K562 (cell line): Measurements from ENCODE around the gene FRMD5. TPM values are rescaled to one million over a fixed set of nuclear protein-coding genes. Genes with fewer than 3 reads are reported as not detected.

ENCODE experiments used
- CC2D1A ChIP-seq: fragments of 450-650 bp; IDR thresholded peaks from 2 replicates; pipeline ENCODE4 v1.6.1; 2017; ENCODE audit warnings: mild to moderate bottlenecking
- CHD4 ChIP-seq: fragments of 200-600 bp; sonication (generic); IDR thresholded peaks from 3 replicates; pipeline ENCODE4 v1.6.1; 2012; ENCODE audit warnings: low read depth, mild to moderate bottlenecking, mixed read lengths, low read length, inconsistent platforms; ENCODE audit not compliant: insufficient read depth, insufficient replicate concordance, poor library complexity, severe bottlenecking
- CREM ChIP-seq: IDR thresholded peaks from 2 replicates; pipeline ENCODE4 v1.6.1; 2014; ENCODE audit warnings: antibody characterized with exemption, low read depth
- RB1 ChIP-seq: fragments of 450-650 bp; IDR thresholded peaks from 2 replicates; pipeline ENCODE4 v1.6.1; 2017; ENCODE audit warnings: low read depth, mild to moderate bottlenecking
- RBM15 ChIP-seq: fragments of 200-400 bp; formaldehyde crosslinking; IDR thresholded peaks from 2 replicates; pipeline ENCODE4 v1.6.1; 2018; ENCODE audit warnings: mild to moderate bottlenecking, low read length, moderate library complexity; ENCODE audit not compliant: insufficient read depth
- RFX1 ChIP-seq: fragments of 450-650 bp; IDR thresholded peaks from 2 replicates; pipeline ENCODE4 v1.6.1; 2016; ENCODE audit warnings: mild to moderate bottlenecking, moderate library complexity
- SLC30A9 ChIP-seq: fragments of 250-450 bp; sonication (Bioruptor Pico); IDR thresholded peaks from 2 replicates; pipeline ENCODE4 v1.8.0; 2022; ENCODE audit warnings: mild to moderate bottlenecking, moderate library complexity
- TRIM28 ChIP-seq: fragments of 450-650 bp; IDR thresholded peaks from 2 replicates; pipeline ENCODE4 v1.6.1; 2017
- ZFPM2 ChIP-seq: fragments of 250-450 bp; sonication (Bioruptor Pico); IDR thresholded peaks from 2 replicates; pipeline ENCODE4 v1.5.1; 2022; ENCODE audit warnings: mild to moderate bottlenecking
- ZNF197 ChIP-seq: fragments of 200-800 bp; sonication (Bioruptor generic); IDR thresholded peaks from 2 replicates; pipeline ENCODE4 v1.6.1; 2016; ENCODE audit warnings: low read depth, missing genetic modification characterization, missing compliant biosample characterization
- ZNF224 ChIP-seq: sonication (generic); formaldehyde crosslinking; IDR thresholded peaks from 2 replicates; pipeline ENCODE4 v1.8.0; 2022; ENCODE audit warnings: mild to moderate bottlenecking, missing genetic modification reagents
- ZNF274 ChIP-seq: IDR thresholded peaks from 2 replicates; pipeline ENCODE4 v1.6.1; 2011; ENCODE audit warnings: low read depth, mild to moderate bottlenecking, low read length, moderate library complexity, borderline replicate concordance
- ZNF717 ChIP-seq: fragments of 250-450 bp; sonication (Bioruptor Pico); IDR thresholded peaks from 2 replicates; pipeline ENCODE4 v1.5.0; 2021
- ZNF830 ChIP-seq: fragments of 250-450 bp; sonication (Bioruptor Pico); IDR thresholded peaks from 2 replicates; pipeline ENCODE4 v1.5.0; 2021; ENCODE audit warnings: mild to moderate bottlenecking
- polyA plus RNA-seq, 8 experiments: library from polyadenylated mRNA; depleted of rRNA in 4 of 8; stranded (reverse) in 5 of 8; unstranded in 3 of 8; fragments of >200 nt; fragmentation: Nextera tagmentation in 2 of 8; fragmentation: Illumina TruSeq in 1 of 8; extraction: Ambion mirVana in 2 of 8; extraction: Trizol in 1 of 8; gene quantifications; 2 replicates each; pipeline versions ENCODE4 v1.2.1 to v1.2.3, GENCODE V29; 2011 to 2014; ENCODE audit warnings: inconsistent platforms in 1 of 8, missing spikeins in 1 of 8
- total RNA-seq, 7 experiments: library from RNA; depleted of rRNA in 6 of 7; stranded (reverse); fragments of >200 nt in 6 of 7; fragmentation: Illumina TruSeq in 2 of 7; extraction: Trizol in 2 of 7; gene quantifications; 2 replicates each; pipeline versions ENCODE4 v1.2.1 to v1.2.3, GENCODE V29; 2011 to 2021; ENCODE audit warnings: low replicate concordance in 1 of 7
- TF ChIP-seq, protein P1 (sequence below): fragments of 200-600 bp; sonication (generic); IDR thresholded peaks from one replicate; pipeline ENCODE4 v1.6.1; 2012; ENCODE audit warnings: mild to moderate bottlenecking, low read depth, low read length, inconsistent platforms

FRMD5 gene
- total and polyA plus RNA-seq, 9 of the 15 experiments (the other 6 are each of a cell fraction or from before 2014, with no cell fraction given): 0.13 to 0.38 TPM; not detected in 7

DNA sequence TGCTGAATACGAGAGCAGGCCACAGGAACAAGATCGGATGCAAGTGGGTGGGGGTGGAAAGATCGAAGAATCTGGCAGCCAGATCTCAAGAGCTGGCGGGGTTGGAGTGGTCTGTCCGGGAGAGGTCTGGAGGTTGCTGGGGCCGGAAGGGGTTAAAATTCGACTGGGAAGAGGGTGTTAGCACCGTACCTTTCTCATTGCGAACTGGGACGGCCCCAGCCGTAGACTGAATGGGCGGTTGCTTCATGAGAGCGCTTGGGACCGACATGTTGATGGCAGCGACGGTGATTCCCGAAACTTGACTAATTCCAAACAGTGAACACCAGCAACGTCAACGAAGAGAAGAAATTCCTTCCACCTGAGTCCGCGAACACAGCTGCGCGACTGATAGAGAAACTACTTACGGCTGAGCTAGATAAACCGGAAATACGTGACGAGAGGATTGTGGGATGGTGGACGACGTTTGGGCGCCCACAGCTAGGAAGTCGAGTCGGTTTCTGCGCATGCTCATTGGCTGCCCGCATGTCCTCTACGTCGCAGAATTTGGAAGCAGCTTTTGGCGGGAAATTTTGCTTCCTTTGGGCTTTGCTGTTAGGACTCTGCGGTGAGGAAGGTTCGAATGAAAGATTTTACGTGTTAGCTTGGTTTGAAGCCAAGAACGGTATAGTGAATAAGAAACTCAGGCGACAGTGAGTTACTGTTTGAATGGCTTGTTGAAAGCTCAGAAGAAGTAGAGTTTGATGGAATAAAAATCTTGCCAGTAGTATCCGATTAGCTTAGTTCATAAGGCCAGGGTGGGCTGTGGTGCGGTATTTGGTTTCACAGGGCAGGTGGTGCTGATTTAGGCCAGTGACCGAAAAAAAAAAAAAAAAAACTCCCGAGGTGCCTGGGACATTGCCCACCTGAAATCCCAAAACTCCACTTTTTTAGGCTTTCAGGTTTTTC, 370.5 kb downstream of the FRMD5 start, which contains the start of gene MFAP1 (continued):
- TF ChIP-seq RB1 (peak; percentile 92), TRIM28 (peak; percentile 77; the same call in 1 of the 2 replicates), RBM15 (no peak), ZNF224 (CRISPR knock-in tag) (no peak), ZNF274 (no peak), ZNF830 (CRISPR knock-in tag) (no peak), CHD4 (no peak), ZFPM2 (CRISPR knock-in tag) (no peak), SLC30A9 (CRISPR knock-in tag) (no peak), ZNF197 (CRISPR knock-in tag) (peak; percentile 81), ZNF717 (CRISPR knock-in tag) (no peak), CREM (peak; percentile 96), RFX1 (no peak), CC2D1A (peak; percentile 84; the same call in 1 of the 2 replicates)
- TF ChIP-seq, protein P1, sequence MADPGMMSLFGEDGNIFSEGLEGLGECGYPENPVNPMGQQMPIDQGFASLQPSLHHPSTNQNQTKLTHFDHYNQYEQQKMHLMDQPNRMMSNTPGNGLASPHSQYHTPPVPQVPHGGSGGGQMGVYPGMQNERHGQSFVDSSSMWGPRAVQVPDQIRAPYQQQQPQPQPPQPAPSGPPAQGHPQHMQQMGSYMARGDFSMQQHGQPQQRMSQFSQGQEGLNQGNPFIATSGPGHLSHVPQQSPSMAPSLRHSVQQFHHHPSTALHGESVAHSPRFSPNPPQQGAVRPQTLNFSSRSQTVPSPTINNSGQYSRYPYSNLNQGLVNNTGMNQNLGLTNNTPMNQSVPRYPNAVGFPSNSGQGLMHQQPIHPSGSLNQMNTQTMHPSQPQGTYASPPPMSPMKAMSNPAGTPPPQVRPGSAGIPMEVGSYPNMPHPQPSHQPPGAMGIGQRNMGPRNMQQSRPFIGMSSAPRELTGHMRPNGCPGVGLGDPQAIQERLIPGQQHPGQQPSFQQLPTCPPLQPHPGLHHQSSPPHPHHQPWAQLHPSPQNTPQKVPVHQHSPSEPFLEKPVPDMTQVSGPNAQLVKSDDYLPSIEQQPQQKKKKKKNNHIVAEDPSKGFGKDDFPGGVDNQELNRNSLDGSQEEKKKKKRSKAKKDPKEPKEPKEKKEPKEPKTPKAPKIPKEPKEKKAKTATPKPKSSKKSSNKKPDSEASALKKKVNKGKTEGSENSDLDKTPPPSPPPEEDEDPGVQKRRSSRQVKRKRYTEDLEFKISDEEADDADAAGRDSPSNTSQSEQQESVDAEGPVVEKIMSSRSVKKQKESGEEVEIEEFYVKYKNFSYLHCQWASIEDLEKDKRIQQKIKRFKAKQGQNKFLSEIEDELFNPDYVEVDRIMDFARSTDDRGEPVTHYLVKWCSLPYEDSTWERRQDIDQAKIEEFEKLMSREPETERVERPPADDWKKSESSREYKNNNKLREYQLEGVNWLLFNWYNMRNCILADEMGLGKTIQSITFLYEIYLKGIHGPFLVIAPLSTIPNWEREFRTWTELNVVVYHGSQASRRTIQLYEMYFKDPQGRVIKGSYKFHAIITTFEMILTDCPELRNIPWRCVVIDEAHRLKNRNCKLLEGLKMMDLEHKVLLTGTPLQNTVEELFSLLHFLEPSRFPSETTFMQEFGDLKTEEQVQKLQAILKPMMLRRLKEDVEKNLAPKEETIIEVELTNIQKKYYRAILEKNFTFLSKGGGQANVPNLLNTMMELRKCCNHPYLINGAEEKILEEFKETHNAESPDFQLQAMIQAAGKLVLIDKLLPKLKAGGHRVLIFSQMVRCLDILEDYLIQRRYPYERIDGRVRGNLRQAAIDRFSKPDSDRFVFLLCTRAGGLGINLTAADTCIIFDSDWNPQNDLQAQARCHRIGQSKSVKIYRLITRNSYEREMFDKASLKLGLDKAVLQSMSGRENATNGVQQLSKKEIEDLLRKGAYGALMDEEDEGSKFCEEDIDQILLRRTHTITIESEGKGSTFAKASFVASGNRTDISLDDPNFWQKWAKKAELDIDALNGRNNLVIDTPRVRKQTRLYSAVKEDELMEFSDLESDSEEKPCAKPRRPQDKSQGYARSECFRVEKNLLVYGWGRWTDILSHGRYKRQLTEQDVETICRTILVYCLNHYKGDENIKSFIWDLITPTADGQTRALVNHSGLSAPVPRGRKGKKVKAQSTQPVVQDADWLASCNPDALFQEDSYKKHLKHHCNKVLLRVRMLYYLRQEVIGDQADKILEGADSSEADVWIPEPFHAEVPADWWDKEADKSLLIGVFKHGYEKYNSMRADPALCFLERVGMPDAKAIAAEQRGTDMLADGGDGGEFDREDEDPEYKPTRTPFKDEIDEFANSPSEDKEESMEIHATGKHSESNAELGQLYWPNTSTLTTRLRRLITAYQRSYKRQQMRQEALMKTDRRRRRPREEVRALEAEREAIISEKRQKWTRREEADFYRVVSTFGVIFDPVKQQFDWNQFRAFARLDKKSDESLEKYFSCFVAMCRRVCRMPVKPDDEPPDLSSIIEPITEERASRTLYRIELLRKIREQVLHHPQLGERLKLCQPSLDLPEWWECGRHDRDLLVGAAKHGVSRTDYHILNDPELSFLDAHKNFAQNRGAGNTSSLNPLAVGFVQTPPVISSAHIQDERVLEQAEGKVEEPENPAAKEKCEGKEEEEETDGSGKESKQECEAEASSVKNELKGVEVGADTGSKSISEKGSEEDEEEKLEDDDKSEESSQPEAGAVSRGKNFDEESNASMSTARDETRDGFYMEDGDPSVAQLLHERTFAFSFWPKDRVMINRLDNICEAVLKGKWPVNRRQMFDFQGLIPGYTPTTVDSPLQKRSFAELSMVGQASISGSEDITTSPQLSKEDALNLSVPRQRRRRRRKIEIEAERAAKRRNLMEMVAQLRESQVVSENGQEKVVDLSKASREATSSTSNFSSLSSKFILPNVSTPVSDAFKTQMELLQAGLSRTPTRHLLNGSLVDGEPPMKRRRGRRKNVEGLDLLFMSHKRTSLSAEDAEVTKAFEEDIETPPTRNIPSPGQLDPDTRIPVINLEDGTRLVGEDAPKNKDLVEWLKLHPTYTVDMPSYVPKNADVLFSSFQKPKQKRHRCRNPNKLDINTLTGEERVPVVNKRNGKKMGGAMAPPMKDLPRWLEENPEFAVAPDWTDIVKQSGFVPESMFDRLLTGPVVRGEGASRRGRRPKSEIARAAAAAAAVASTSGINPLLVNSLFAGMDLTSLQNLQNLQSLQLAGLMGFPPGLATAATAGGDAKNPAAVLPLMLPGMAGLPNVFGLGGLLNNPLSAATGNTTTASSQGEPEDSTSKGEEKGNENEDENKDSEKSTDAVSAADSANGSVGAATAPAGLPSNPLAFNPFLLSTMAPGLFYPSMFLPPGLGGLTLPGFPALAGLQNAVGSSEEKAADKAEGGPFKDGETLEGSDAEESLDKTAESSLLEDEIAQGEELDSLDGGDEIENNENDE: no peak
